GM21515 (cell line): ENCODE results near the gene OR5A1.
"Not testable (repeated sequence)": the region's sequence is repeated elsewhere in the genome, so short reads cannot be mapped to it uniquely, and the experiment has no call there.

ENCODE experiments used
- ATAC-seq: cut with Tn5 transposase; IDR thresholded peaks from one replicate; pipeline ENCODE4 v1.9.1; 2021; ENCODE audit not compliant: unreplicated experiment

Gene OR5A1

GRCh38 chr11:59436169-59436568 lies at the start of gene OR5A1:
Gene OR5A1, plus strand, starts transcription at chr11:59436469. Its CDS starts 6,700 bp downstream, at chr11:59443169.
- no peak for ATAC-seq

DNA sequence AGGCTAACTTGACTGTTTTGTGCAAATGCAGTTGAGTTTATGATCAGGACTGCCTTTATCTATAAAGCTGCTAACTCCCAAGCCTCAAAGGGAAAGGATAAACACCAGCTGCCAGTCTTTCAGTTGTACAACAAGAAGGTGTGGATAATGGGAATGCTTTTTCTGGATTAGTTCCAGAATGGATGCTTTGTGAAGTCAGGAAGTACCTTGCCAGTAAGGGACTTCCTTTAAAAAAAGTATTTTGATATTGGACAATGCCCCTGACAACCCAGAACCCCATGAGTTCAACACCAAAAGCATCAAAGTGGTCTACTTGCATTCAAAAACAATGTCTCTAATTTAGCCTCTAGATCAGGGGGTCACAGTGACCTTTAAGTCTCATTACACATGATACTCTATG lies 42.1 kb upstream of the OR5A1 start:
- no peak for ATAC-seq

GRCh38 chr11:59400461-59401261 lies 35.6 kb upstream of the OR5A1 start:
- no peak for ATAC-seq

DNA sequence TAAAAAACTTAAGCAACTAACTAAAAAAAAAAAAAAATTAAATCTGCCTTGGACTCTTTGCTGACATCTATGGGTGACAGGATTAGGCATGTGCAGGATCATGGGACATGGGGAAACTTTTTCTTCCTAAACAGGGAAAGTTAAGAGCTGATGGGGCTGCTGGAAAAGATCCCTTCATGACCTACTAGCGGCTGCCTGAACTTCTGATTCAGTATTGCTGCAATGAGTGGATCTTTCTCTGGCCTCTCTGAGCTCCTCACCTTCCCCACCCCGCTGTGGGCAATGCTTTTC lies 35.1 kb upstream of the OR5A1 start:
- ATAC-seq, result no peak

- no peak for ATAC-seq
Observed at GRCh38 chr11:59403546-59403945, 32.7 kb upstream of the OR5A1 start.

DNA sequence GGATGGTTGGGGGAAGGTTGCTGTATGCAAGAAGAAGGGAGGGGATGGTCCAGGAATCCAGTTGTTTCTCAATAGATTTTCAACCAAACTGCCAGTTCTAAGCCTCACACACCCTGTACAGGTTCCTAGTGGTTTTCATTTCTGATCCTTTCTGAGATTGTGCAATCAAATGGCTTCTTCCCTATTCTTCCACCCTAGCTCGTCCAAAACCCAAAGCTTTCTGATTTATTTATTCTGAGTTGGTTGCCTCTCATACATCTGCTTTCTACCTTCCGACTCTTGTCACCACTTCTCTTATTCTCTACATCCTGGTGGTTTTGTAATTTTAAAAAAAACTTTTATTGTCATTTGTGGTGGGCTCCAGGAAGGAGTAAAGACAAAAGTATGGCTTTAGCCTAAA lies 22.6 kb upstream of the OR5A1 start:
- no peak for ATAC-seq

GRCh38 chr11:59415111-59415510 lies 21.2 kb upstream of the OR5A1 start:
- no peak for ATAC-seq

DNA sequence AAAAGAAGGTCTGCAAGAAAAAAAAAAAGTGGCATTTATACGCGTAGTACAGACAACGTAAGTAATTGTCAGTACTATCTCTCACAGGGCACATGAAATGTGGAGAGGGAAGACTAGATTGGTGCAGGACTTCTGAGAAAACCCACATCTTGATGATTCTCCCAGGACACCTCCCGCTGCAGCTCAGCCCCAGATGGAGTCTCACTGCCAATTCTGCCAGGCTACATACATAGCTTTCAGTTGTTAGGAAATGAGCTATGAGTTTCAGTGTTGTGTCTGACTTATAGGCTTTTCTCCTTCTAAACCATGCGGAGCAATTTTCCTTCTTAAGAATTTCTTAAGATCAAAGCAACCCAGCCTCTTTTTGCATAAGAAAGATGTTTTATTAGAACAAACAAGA lies 19.7 kb upstream of the OR5A1 start:
- no peak for ATAC-seq

DNA sequence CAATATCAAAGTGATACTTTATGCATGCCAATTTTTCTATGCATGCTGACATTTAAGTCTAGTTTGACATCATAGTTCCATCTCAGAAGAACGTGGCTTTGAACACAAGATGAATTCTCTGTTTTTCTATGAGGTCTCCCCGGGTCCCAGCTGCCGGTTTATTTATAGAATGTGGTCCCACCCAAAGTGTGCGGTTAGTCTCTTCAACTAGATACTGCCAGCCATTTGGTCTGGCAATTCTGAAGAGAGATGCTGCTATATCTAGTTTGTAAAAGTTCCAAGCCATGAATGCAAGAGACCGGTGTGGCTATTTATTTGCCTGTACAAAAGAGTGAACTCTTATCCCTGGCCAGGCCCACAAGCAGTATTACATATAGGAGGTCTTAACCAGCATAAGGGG lies 19.2 kb upstream of the OR5A1 start:
- no peak for ATAC-seq

- ATAC-seq, result no peak
Observed at GRCh38 chr11:59418156-59418555, 18.1 kb upstream of the OR5A1 start.

DNA sequence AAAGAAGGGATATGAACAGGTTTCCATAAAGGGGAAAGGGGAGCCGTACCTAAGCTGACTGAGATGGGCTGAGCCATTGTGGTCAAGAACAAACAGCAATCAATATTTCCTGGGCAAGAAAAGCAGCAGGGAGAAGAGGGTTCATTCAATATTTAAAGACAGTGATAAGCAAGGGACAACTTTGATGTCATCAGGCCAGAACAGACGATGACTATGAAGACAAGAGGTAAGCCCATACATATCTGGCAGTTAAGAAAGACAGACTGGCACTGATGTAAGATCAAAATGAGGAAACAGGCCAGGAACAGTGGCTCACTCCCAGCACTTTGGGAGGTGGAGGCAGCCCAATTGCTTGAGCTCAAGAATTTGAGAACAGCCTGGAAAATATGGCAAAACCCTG lies 12.4 kb upstream of the OR5A1 start:
- no peak for ATAC-seq

DNA sequence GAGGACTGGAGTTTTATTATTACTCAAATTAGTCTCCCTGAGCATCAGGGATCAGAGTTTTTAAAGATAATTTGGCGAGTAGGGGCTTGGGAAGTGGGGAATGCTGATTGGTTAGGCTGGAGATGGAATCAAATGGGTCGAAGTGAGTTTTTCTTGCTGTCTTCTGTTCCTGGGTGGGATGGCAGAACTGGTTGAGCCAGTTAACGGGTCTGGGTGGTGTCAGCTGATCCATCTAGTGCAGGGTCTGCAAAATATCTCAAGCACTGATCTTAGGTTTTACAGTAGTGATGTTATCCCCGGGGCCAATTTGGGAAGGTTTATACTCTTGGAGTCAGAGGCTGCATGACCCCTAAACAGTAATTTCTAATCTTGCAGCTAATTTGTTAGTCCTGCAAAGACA lies 11.1 kb upstream of the OR5A1 start:
- no peak for ATAC-seq

- ATAC-seq, result no peak
Observed at GRCh38 chr11:59426361-59427067, 9.8 kb upstream of the OR5A1 start, which contains the start of gene OR5A2. Gene OR5A2, minus strand, starts transcription at chr11:59426413. Its CDS starts 3,460 bp downstream, at chr11:59422953.

GRCh38 chr11:59427068-59427382 lies 9.2 kb upstream of the OR5A1 start:
- no peak for ATAC-seq

GRCh38 chr11:59429924-59430516 lies 6.2 kb upstream of the OR5A1 start:
- peak; percentile 70 for ATAC-seq

GRCh38 chr11:59437770-59438169 lies 1.5 kb downstream of the OR5A1 start:
- ATAC-seq, result no peak

DNA sequence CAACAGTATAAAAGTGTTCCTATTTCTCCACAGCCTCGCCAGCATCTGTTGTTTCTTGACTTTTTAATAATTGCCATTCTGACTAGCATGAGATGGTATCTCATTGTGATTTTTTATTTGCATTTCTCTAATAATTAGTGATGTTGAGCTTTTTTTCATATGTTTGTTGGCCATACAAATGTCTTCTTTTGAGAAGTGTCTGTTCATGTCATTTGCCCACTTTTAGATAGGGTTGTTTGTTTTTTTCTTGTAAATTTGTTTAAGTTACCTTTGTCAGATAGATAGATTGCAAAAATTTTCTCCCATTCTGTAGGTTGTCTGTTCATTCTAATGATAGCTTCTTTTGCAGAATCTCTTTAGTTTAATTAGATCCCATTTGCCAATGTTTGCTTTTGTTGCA lies 9.4 kb downstream of the OR5A1 start:
- not testable (repeated sequence) for ATAC-seq

DNA sequence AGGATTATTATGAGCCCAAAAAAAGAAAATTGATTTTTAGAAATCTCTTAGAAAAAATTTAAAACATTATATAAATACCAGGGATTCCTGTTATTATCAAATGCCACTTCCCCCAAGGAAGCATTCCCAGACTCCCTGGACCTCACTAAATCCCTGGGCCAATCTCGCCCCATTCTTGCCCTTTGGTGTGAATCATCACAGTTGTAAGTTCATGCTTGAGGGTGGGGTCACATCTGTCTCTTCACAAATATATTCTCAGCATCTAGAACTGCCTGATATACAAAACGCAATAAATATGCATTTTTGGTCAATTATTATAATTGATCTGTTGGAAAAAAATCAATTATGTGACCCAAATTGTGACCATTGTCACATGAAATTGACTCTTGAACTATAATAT lies 12.2 kb downstream of the OR5A1 start:
- no peak for ATAC-seq

DNA sequence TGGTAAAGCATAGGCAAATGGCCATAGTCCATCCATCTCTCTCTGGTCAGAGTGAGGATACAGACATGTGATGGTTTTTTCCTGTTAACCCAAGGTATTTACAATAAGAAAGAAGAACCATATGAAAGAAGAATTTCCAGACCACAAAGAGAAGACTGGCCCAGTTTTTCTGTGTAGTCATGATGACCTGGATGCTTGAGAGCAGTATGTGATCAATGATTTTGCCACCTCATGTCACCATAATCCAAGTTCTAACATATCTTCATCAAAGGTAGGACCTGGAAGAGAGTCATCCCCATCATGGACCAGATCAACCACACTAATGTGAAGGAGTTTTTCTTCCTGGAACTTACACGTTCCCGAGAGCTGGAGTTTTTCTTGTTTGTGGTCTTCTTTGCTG lies 20.4 kb downstream of the OR5A1 start, which contains the start of gene OR4D6:
Gene OR4D6 (plus strand): TSS at position 301 of the 400 bp plus-strand sequence. CDS start 0 bp downstream, at position 301.
- no peak for ATAC-seq

DNA sequence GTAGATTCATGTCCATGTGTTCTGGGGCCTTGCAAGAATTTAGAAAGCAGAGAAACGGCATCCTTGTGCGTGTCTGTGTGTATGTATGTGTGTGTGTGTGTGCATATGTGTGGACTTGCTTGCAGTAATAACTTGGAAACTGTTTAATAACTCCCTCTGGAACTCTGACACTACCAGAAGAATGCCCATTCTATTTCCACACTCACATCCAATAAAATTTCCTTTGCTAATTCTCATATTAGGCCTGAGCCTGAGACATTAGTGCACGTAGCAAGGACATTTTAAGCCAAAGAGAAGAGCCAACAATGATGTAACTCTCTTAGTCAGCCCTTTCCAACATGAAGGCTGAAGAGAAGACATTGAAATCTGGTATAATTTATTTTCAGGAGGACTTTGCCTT lies 23.6 kb downstream of the OR5A1 start:
- ATAC-seq, result no peak

DNA sequence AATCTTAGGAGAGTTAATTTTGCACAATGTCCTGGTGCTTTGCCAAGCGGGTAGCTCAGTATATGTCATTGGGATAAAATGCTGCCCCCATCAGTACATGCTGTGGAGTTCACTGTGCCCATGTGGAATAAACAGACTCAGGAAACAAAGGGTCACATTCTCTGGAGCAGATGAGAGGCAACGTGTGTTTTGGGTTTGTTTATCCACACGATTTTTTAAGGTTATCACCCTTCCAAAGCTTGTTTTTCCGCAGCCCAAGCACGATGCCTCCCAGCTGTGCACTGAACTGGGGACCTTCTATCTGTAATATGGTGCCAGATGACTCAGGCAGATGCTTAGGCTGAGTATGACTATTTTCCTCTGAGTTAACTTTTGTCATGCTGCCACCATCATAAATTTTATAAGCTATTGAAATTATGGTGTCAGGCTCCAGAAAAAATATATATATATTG lies 26.9 kb downstream of the OR5A1 start:
- no peak for ATAC-seq

- no peak for ATAC-seq
Observed at GRCh38 chr11:59473015-59473414, 36.7 kb downstream of the OR5A1 start, which contains the start of gene OR4D10. Gene OR4D10, plus strand, starts transcription at chr11:59473315. Its CDS starts 4,115 bp downstream, at chr11:59477430.
